ENCODE data around the gene ZNF446. TPM values are rescaled to one million over a fixed set of nuclear protein-coding genes. Genes with fewer than 3 reads are reported as not detected.
"Not testable (repeated sequence)": the region's sequence is repeated elsewhere in the genome, so short reads cannot be mapped to it uniquely, and the experiment has no call there.

Gene ZNF446
- total RNA-seq, 4 donors from 2014 or later, result 15.2 to 30.0 (median 25.6) TPM

DNA sequence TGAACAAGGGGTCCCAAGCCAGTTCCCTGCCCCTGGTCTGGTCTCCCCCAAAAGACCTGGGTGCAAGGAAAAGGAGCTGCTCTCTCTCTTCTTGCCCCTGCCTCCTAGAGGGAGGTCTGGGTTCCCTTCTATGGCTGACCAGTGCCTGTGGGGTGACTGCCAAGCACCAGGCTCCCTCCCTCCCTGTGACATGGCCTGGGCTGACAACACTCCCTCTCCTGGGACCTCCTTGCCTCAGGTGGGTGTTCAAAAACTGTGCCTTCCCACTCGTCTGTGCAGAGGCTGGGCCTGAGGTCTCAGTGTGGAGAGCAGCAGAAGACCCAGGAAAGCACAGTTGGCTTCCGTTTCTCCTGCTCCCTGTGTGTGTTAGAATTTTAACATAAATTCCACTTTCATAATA is 4.7 kb downstream of the ZNF446 start:
- DNase-seq, result no peak
- intact Hi-C loops (cut with DNase I), result no loop called here
- Histone ChIP-seq H3K4me3 (replicated peaks in 1 of 3) (no peak overlapping the region), H3K27ac (no peak overlapping the region), H3K27me3 (no peaks in the 10 kb centered on the region), H3K4me1 (peaks cover 8 to 12% of the 10 kb centered on the region in 2 donors), H3K9me3 (no peaks in the 10 kb centered on the region), H3K36me3 (peaks cover 0 to 5% of the 10 kb centered on the region in 2 donors)
- TF ChIP-seq POLR2A (IDR thresholded peaks at IDR 0.05), result no peak
- no peak for TF ChIP-seq CTCF (IDR thresholded peaks at IDR 0.05)
- WGBS, 2 donors, result 82 to 86% methylated on average over 2 of the region's 2 CpGs

DNA sequence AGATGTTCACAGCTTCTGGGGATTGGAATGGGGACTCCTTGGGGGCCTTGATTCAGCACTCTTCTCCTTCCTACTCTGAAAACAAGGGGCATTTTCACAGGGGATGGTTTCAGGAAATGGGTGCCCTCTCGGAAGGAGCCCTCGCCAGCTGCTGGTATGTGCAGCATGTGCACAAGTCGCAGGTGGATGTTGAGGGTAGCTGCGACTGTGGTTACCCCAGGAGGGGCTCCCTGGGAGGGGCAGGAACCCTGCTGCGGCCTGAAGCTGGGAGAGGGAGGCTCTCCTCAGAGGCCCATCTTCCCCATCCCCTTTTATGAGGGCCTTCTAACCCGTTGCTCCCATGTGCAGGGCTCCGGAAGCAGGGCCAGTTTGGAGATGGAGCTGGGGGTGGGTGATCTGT is 6.2 kb downstream of the ZNF446 start:
- intact Hi-C loops (cut with DNase I), result no loop called here
- DNase-seq, result no peak
- WGBS, 2 donors, result 93 to 97% methylated on average over 6 to 7 of the region's 7 CpGs
- Histone ChIP-seq H3K9me3 (no peaks in the 10 kb centered on the region), H3K4me1 (peaks cover 0 to 1% of the 10 kb centered on the region in 2 donors), H3K4me3 (replicated peaks in 1 of 3) (no peak overlapping the region), H3K36me3 (peaks cover 0 to 5% of the 10 kb centered on the region in 2 donors), H3K27ac (no peak overlapping the region), H3K27me3 (no peaks in the 10 kb centered on the region)
- TF ChIP-seq CTCF (IDR thresholded peaks at IDR 0.05), result no peak
- no peak for TF ChIP-seq POLR2A (IDR thresholded peaks at IDR 0.05)

- Histone ChIP-seq H3K9me3 (no peaks in the 10 kb centered on the region), H3K36me3 (peaks cover 0 to 5% of the 10 kb centered on the region in 2 donors), H3K4me3 (replicated peaks in 1 of 3) (no peak overlapping the region), H3K27me3 (no peaks in the 10 kb centered on the region), H3K27ac (no peak overlapping the region), H3K4me1 (no peaks in the 10 kb centered on the region)
- intact Hi-C loops (cut with DNase I), result no loop called here
- 82 to 93% methylated on average over 2 of the region's 2 CpGs for WGBS, 2 donors
- DNase-seq, result no peak
- TF ChIP-seq POLR2A (IDR thresholded peaks at IDR 0.05) (no peak), CTCF (IDR thresholded peaks at IDR 0.05) (no peak)
Measured at GRCh38 chr19:58483776-58484175, 7.6 kb downstream of the ZNF446 start.

DNA sequence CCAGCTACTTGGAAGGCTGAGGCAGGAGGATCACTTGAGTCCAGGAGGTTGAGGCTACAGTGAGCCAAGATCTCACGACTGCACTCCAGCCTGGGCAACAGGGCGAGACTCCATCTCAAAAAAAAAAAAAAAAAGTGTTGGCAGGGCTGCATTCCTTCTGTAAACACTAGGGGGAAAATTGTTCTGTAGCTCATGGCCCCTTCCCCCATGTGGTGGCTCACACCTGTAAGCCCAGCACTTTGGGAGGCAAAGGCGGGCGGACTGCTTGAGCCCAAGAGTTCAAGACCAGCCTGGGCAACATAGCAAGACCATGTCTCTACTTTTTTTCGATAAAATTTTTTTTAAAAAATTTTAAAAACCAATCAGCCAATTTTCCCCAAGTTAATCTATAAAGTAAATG is 8.2 kb downstream of the ZNF446 start:
- H3K36me3 ChIP-seq; DNase-seq; H3K4me3 ChIP-seq (replicated peaks in 1 of 3); H3K9me3 ChIP-seq; H3K27me3 ChIP-seq; H3K4me1 ChIP-seq; intact Hi-C loops (cut with DNase I); H3K27ac ChIP-seq: not testable (repeated sequence)
- 88 to 92% methylated on average over 5 of the region's 5 CpGs for WGBS, 2 donors

GRCh38 chr19:58491393-58491792 is 15.2 kb downstream of the ZNF446 start:
- 89 to 90% methylated on average over 5 of the region's 5 CpGs for WGBS, 2 donors
- H3K27ac ChIP-seq, result no peak overlapping the region
- DNase-seq, result no peak
- H3K4me3 ChIP-seq (replicated peaks in 1 of 3), result no peak overlapping the region
- no peaks in the 10 kb centered on the region for H3K9me3 ChIP-seq
- intact Hi-C loops (cut with DNase I), result no loop called here
- no peaks in the 10 kb centered on the region for H3K36me3 ChIP-seq
- no peaks in the 10 kb centered on the region for H3K27me3 ChIP-seq
- no peaks in the 10 kb centered on the region for H3K4me1 ChIP-seq
- no peak for TF ChIP-seq CTCF (IDR thresholded peaks at IDR 0.05)
- no peak for TF ChIP-seq POLR2A (IDR thresholded peaks at IDR 0.05)

- WGBS, 2 donors, result 90 to 93% methylated on average over 14 of the region's 14 CpGs
- Histone ChIP-seq H3K27ac (no peak overlapping the region), H3K27me3 (no peaks in the 10 kb centered on the region), H3K9me3 (no peaks in the 10 kb centered on the region), H3K36me3 (no peaks in the 10 kb centered on the region), H3K4me1 (no peaks in the 10 kb centered on the region), H3K4me3 (replicated peaks in 1 of 3) (no peak overlapping the region)
- intact Hi-C loops (cut with DNase I), result no loop called here
- TF ChIP-seq POLR2A (IDR thresholded peaks at IDR 0.05) (no peak), CTCF (IDR thresholded peaks at IDR 0.05) (no peak)
- no peak for DNase-seq
Measured at GRCh38 chr19:58492265-58492664, 16.1 kb downstream of the ZNF446 start.

All from thyroid gland (tissue), 4 donors.